ENCODE measurements around the gene MAGEA12.
"Not testable (repeated sequence)": the region's sequence is repeated elsewhere in the genome, so short reads cannot be mapped to it uniquely, and the experiment has no call there.

The MAGEA12 gene

GRCh38 chrX:152761582-152761981 is 28.0 kb downstream of the MAGEA12 start:
- not testable (repeated sequence) for DNase-seq (ENCODE audit: low read depth in 2 of 2, low spot score in 1 of 2)

- DNase-seq (ENCODE audit: low read depth in 2 of 2, low spot score in 1 of 2): not testable (repeated sequence)
These were observed 33.0 kb downstream of the MAGEA12 start for GRCh38 chrX:152766562-152766961.

- DNase-seq (ENCODE audit: low read depth in 2 of 2, low spot score in 1 of 2): not testable (repeated sequence)
These were observed 36.2 kb downstream of the MAGEA12 start, which contains the start of gene MAGEA6 for GRCh38 chrX:152769549-152770289. MAGEA6 (minus strand) TSS chrX:152769689; CDS start chrX:152767650, 2,039 bp downstream.

GRCh38 chrX:152787062-152787461 is 53.5 kb downstream of the MAGEA12 start:
- not testable (repeated sequence) for DNase-seq (ENCODE audit: low read depth in 2 of 2, low spot score in 1 of 2)

Measured in stimulated activated CD8-positive, alpha-beta memory T cell treated with anti-CD3 and anti-CD28 coated beads, Interleukin-4, amount 100 ng/mL, for 4 hours (primary cell).